Measurements from ENCODE around the gene STYXL2.

The STYXL2 gene

GRCh38 chr1:167081594-167082156 is 12.2 kb upstream of the STYXL2 start:
- DNase-seq = no peak

GRCh38 chr1:167082511-167083027 is 11.3 kb upstream of the STYXL2 start:
- DNase-seq = no peak

GRCh38 chr1:167083066-167083665 is 10.7 kb upstream of the STYXL2 start:
- no peak for DNase-seq

GRCh38 chr1:167083871-167084270 is 10.0 kb upstream of the STYXL2 start:
- no peak for DNase-seq

GRCh38 chr1:167084757-167085156 is 9.1 kb upstream of the STYXL2 start:
- DNase-seq = no peak

- no peak for DNase-seq
Measured at GRCh38 chr1:167086033-167086432, 7.8 kb upstream of the STYXL2 start.

- no peak for DNase-seq
Measured at GRCh38 chr1:167086768-167087167, 7.1 kb upstream of the STYXL2 start.

- no peak for DNase-seq
Measured at GRCh38 chr1:167088746-167089417, 5.0 kb upstream of the STYXL2 start.

- no peak for DNase-seq
Measured at GRCh38 chr1:167089939-167090313, 3.9 kb upstream of the STYXL2 start.

GRCh38 chr1:167090314-167090942 is 3.4 kb upstream of the STYXL2 start, which contains the start of gene GPA33:
TSS of gene GPA33 (minus strand) at chr1:167090377. CDS start at chr1:167090287, 90 bp downstream.
- no peak for DNase-seq

GRCh38 chr1:167092653-167093052 is 1.2 kb upstream of the STYXL2 start:
- no peak for DNase-seq

GRCh38 chr1:167094690-167095089 is 815 bp downstream of the STYXL2 start:
- DNase-seq = no peak

- DNase-seq = no peak
Measured at GRCh38 chr1:167095368-167095767, 1.5 kb downstream of the STYXL2 start.

- DNase-seq = no peak
Measured at GRCh38 chr1:167099851-167100250, 6.0 kb downstream of the STYXL2 start.

GRCh38 chr1:167100730-167101129 is 6.9 kb downstream of the STYXL2 start:
- DNase-seq = no peak

- DNase-seq = no peak
Measured at GRCh38 chr1:167101754-167102153, 7.9 kb downstream of the STYXL2 start.

- no peak for DNase-seq
Measured at GRCh38 chr1:167102906-167103573, 9.2 kb downstream of the STYXL2 start.

- DNase-seq = no peak
Measured at GRCh38 chr1:167104256-167104633, 10.4 kb downstream of the STYXL2 start.

GRCh38 chr1:167105271-167106118 is 11.6 kb downstream of the STYXL2 start:
- no peak for DNase-seq

- DNase-seq = no peak
Measured at GRCh38 chr1:167106119-167106461, 12.2 kb downstream of the STYXL2 start.

- no peak for DNase-seq
Measured at GRCh38 chr1:167107456-167107855, 13.6 kb downstream of the STYXL2 start.

GRCh38 chr1:167109125-167109524 is 15.2 kb downstream of the STYXL2 start:
- DNase-seq = no peak
